Chondrocyte (in vitro differentiated cells): ENCODE results near the gene TMEM92. TPM values are rescaled to one million over a fixed set of nuclear protein-coding genes. Genes with fewer than 3 reads are reported as not detected.
A peak's percentile ranks its signal among the peaks of the same experiment; 100 is the strongest.

ENCODE experiments used
- DNase-seq: peaks from one replicate; pipeline ENCODE4 v3.0.0; 2021; ENCODE audit warnings: mixed read lengths, low spot score
- H3K27ac Mint-ChIP-seq: one replicate; pipeline ENCODE4 v1.8.0; 2021; ENCODE audit warnings: mild to moderate bottlenecking, moderate library complexity, mixed read lengths; ENCODE audit not compliant: unreplicated experiment
- H3K27me3 Mint-ChIP-seq: 2 replicates; pipeline ENCODE4 v1.8.0; 2021; ENCODE audit warnings: low read depth, mixed read lengths
- H3K36me3 Mint-ChIP-seq: 2 replicates; pipeline ENCODE4 v1.8.0; 2021; ENCODE audit warnings: low read depth, mixed read lengths
- H3K4me1 Mint-ChIP-seq: 2 replicates; pipeline ENCODE4 v1.8.0; 2021; ENCODE audit warnings: low read depth, mild to moderate bottlenecking, mixed read lengths
- H3K4me3 Mint-ChIP-seq: one replicate; pipeline ENCODE4 v1.8.0; 2021; ENCODE audit warnings: mild to moderate bottlenecking, moderate library complexity, mixed read lengths; ENCODE audit not compliant: unreplicated experiment
- H3K9me3 Mint-ChIP-seq: 2 replicates; pipeline ENCODE4 v1.8.0; 2021; ENCODE audit warnings: low read depth, mixed read lengths
- CTCF ChIP-seq: fragments of 200-600 bp; sonication (generic); IDR thresholded peaks from 2 replicates; pipeline ENCODE4 v1.5.0; 2021; ENCODE audit warnings: antibody characterized with exemption, mild to moderate bottlenecking, moderate library complexity
- long read RNA-seq: library from polyadenylated mRNA; stranded (forward); transcript quantifications from one replicate; pipeline ENCODE4 v2.0.0, GENCODE V29; 2021
- total RNA-seq: library from RNA; stranded (reverse); gene quantifications from 3 replicates; pipeline ENCODE4 v1.2.1, GENCODE V29; 2021

TMEM92 gene
- 1.6 to 1.7 TPM (median 1.7 TPM) in 3 replicates for total RNA-seq
- long read RNA-seq, partial matches to known transcripts = 0 of 2 reads
- long read RNA-seq, other reads (novel, unspliced or antisense) = 2 of 2 reads

DNA sequence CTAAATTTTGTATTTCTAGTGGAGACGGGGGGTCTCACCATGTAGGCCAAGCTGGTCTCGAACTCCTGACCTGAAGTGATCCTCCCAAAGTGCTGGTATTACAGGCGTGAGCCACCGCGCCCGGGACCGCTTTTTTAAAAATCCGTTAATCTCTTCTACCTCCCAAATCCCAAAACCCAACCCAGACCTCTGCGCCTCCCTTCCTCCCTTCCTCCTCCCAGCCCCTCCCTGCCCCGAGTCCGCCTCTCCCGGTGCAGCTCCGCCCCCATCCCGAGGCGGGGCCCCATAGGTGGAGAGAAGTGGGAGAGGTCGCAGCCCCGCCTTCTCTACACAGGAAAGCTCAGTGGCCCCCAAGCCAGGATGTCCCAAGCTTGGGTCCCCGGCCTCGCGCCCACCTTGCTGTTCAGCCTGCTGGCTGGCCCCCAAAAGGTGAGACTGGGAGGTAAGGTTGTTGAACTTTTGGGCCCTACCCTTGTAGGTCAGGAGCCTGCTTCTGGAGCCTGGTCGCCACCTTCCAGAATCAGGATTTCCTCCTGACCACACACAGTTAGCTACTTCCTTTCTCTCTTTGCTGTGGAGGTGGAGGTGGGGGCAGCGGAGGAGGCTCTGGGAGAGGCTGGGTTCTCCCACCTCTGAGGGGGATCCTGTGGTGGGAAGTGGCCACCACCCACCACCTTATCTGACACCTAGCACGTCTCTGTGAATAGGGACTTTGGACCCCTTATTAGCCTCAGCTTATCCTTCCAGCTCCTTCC, at the start of gene TMEM92:
TMEM92 (plus strand) TSS at position 325 of the 755 bp plus-strand sequence; CDS start at position 361, 36 bp downstream.
- Mint-ChIP-seq H3K9me3 (no peaks in the 10 kb centered on the region), H3K36me3 (peaks cover 3% of the 10 kb centered on the region), H3K4me3 (peak within 1 kb of the TSS; percentile 46), H3K27me3 (no peaks in the 10 kb centered on the region), H3K27ac (peak within 1 kb of the TSS; percentile 75), H3K4me1 (peaks cover 76% of the 10 kb centered on the region)
- peak; percentile 93 for DNase-seq
- TF ChIP-seq CTCF = no peak

DNA sequence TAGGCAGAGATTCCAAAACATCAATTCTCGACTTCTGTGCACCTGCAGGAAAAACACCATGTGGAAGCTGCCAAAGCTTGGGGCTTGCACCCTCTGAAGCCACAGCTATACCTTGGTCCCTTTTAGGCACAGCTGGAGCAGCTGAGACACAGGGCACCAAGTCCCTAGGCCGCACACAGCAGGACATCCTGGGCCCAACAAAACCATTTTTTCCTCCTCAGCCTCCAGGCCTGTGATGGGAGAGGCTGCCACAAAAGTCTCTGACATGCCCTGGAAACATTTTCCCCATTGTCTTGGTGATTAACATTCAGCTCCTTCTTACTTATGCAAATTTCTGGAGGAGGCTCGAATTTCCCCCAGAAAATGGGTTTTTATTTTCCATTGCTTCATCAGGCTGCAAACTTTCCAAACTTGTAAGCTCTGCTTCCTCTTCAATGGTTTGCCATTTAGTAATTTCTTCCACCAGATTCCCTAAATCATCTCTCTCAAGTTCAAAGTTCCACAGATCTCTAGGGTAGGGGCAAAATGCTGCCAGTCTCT, 48.5 kb upstream of the TMEM92 start:
- TF ChIP-seq CTCF = no peak
- DNase-seq = no peak
- H3K36me3 Mint-ChIP-seq = peaks cover 6% of the 10 kb centered on the region
- no peak overlapping the region for H3K4me3 Mint-ChIP-seq
- H3K27me3 Mint-ChIP-seq = no peaks in the 10 kb centered on the region
- H3K27ac Mint-ChIP-seq = no peak overlapping the region
- H3K4me1 Mint-ChIP-seq = peaks cover 29% of the 10 kb centered on the region
- peaks cover 16% of the 10 kb centered on the region for H3K9me3 Mint-ChIP-seq

GRCh38 chr17:50234581-50234980, 39.7 kb upstream of the TMEM92 start:
- no peak overlapping the region for H3K4me3 Mint-ChIP-seq
- no peaks in the 10 kb centered on the region for H3K27me3 Mint-ChIP-seq
- no peak for TF ChIP-seq CTCF
- H3K4me1 Mint-ChIP-seq = peaks cover 41% of the 10 kb centered on the region
- H3K27ac Mint-ChIP-seq = no peak overlapping the region
- peaks cover 4% of the 10 kb centered on the region for H3K36me3 Mint-ChIP-seq
- DNase-seq = no peak
- H3K9me3 Mint-ChIP-seq = peaks cover 12% of the 10 kb centered on the region

- no peak for DNase-seq
- Mint-ChIP-seq H3K27ac (peak overlapping the region; percentile 90), H3K27me3 (no peaks in the 10 kb centered on the region), H3K4me3 (no peak overlapping the region), H3K4me1 (peaks cover 57% of the 10 kb centered on the region), H3K36me3 (peaks cover 6% of the 10 kb centered on the region), H3K9me3 (peaks cover 11% of the 10 kb centered on the region)
- no peak for TF ChIP-seq CTCF
These were observed 36.4 kb upstream of the TMEM92 start for GRCh38 chr17:50237901-50238300.

GRCh38 chr17:50238601-50239280, 35.5 kb upstream of the TMEM92 start:
- DNase-seq = no peak
- Mint-ChIP-seq H3K9me3 (peaks cover 7% of the 10 kb centered on the region), H3K36me3 (peaks cover 2% of the 10 kb centered on the region), H3K4me1 (peaks cover 60% of the 10 kb centered on the region), H3K27ac (peak overlapping the region; percentile 90), H3K4me3 (no peak overlapping the region), H3K27me3 (no peaks in the 10 kb centered on the region)
- TF ChIP-seq CTCF = no peak
